NCI-H1417 (cell line): ENCODE data around the gene CCDC13.
"Not testable (repeated sequence)": the region's sequence is repeated elsewhere in the genome, so short reads cannot be mapped to it uniquely, and the experiment has no call there.

Source experiments
- DNase-seq, 3 experiments: peaks; one replicate each; lab custom pipeline; 2025; lab: John Stamatoyannopoulos, UW

The CCDC13 gene, protein sequence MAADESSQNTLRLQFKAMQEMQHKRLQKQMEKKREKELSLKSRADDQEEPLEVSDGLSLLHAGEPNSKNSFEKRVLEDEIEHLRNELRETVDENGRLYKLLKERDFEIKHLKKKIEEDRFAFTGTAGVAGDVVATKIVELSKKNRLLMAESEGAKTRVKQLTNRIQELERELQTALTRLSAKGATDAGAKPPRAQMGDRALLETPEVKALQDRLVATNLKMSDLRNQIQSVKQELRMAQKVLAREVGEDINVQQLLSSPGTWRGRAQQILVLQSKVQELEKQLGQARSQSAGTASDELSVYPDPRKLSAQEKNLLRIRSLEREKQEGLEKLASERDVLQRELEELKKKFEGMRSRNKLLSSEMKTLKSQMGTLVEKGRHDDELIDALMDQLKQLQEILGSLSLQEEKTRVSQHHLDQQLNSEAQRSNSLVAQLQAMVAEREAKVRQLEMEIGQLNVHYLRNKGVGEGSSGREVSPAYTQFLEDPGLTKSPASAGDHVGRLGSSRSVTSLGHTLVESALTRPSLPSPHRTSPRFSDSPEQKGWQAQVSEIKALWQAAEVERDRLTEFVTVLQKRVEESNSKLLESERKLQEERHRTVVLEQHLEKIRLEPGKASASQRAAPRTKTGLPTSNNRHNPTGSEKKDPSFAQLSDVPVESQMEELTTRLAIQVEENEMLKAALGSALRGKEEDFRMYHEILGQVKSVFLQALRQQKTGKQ

DNA sequence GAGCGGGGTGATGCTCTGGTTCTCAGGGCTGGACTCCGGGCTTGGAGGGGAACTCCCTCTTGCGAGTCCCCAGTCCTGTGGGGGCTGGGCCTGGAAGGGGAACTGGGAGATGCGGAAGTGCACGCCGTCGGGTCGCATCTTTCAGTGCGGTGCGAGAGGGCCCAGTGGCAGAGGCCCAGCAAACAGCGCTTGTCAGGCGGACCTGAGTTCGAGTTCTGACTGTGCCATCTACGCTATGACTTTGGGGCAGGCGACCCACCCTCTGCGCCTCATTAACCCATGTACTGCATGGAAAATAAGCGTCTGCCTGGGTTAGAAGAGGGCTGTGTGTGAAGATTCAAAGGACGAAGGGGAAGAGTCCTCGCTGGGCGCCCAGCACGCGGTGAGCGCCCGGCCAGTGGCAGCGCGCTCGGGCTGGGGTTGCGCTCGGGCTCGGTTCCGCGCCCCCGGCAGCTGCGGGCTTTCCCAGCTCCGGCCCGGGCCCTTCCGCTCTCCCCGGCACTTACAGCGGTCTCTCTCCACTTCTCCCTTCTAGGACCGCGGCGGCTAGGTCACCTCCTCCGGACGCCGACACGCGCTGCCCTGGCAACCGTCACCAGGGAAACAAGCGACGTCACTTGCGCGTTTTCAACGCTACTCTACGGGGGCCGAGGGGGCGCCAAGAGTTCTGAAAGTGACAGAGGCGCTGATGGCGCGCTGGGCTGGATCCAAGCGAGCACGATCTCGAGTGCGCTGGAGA, at the start of gene CCDC13:
Gene CCDC13, minus strand, starts transcription at position 584 of the 739 bp plus-strand sequence. CDS start 14,908 bp downstream, outside the sequence.
- peak; percentile 82 to 94 (median 87) for DNase-seq

DNA sequence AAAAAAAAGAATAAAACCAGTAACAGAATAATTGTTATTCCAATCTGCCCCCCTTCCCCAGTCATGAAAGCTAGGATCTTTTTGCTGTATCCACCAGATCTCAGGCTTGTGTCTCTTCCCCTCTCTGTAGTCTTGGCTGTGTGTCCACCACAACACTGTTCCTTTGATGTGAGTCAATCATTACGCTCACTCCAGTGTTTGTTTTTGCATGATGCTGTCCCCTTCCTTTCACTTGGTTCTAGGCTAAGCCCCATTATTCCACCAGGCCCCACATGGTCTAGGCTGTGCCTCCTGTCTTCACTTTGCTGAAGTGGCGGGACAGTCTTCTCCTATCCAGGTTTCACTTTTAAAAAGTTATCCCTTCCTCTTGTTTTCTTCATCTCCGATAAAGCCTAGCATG, 49.8 kb upstream of the CCDC13 start:
- DNase-seq, result peak in 1 of 3 experiments; percentile 56

DNA sequence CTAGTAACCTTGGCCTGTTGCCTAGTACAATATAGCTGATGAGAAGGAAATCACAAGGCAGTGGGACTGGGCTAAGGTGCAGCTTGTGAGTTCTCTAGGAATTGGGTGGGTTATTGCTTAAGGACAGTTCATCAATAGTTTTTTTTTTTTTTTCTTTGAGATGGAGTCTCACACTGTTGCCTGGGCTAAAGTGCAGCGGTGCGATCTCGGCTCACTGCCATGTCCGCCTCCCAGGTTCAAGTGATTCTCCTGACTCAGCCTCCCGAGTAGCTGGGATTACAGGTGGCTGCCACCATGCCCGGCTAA, 47.6 kb upstream of the CCDC13 start:
- DNase-seq, result no peak

DNA sequence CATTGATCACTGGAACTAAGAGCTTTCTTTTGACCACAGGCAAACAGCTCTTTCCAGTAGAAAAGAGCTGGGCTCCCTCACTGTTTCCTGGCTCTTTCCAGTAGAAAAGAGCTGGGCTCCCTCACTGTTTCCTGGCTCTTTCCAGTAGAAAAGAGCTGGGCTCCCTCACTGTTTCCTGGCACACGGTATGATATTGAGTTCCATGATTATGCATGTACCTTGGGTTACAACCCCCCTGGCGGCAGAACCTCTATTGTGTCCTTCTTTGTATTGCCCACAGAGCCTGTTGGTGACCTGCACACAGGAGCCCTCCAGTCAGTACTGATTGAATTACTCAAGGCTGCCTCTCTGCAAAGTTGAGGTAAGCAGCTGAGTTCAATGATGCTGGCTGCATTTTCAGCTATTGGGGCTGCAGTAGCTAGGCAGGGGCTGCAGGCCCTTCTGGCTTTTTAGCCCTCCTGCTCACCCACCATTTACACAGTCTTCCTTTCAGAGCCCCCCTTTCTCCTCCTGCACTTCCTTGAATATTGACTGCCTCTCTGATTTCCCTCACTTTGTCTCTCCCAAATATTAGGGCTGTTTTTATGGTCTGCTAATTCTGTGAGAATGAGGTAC, 46.4 kb upstream of the CCDC13 start:
- DNase-seq, result peak; percentile 42 to 95 (median 85)

DNA sequence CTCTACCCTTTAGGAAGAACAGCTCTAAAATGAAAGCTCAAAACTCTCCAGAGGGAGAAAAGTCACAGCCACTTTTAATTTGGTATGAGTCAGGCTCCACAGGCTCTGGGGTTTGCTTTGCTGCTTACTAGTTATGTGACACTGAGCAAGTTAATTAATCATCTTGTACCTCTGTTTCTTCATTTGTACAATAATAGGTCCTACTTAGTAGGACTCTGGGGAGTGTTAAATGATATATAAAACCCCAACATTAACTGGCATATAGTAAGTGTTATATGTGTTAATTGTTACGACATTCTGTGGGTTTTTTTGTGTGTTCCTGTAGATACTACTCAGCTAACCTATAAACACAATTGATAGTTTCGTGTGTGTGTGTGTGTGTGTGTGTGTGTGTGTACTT, 42.8 kb upstream of the CCDC13 start:
- peak in 1 of 3 experiments; percentile 53 for DNase-seq

DNA sequence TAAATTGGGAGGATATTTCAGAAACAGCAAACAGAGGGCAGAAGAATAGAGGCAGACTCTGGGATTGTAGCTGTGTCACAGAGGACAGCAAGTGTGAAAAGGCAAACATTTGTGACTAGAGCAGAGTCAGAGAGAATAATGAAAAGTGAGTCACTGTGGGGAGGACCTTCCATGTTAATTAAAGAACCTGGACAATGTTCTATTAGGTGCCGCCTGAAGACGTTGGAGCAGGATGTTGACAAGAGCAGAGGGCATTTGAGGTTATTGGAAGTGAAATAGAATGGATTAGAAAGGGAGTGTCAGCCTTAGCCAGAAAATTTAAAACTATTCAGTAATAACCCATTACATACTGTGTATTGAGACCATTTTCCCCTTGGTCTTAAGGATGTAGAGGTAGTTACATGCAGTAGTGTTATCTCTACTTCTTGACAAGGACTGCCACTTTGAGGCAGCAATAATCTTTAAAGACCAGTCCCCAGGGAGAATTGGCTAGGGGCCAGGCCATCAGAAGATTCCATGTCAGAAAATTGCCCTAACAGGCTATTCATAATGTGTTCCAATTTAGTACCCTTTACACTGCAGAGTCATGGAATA, 42.0 kb upstream of the CCDC13 start:
- DNase-seq, result peak; percentile 25 to 75 (median 51)

DNA sequence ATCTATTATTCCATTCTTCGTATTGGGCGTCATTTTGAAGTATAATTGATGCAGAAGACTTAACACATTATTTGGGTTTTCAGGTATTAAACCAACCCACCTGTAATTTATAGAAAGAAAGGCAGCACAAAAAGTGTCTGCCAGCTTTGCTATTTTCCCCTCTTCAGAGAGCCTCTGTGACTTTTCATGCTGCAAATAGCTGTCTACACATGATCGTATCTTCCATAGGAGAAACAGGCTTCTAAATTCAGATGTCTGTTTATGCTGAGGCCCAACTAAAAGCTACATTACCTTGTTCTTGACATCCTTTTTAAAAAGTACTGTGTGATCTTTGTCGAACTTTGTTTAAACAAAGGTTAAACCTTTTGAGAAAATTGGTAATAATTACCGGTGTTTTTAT, 41.2 kb upstream of the CCDC13 start:
- DNase-seq, result peak in 1 of 3 experiments; percentile 12

DNA sequence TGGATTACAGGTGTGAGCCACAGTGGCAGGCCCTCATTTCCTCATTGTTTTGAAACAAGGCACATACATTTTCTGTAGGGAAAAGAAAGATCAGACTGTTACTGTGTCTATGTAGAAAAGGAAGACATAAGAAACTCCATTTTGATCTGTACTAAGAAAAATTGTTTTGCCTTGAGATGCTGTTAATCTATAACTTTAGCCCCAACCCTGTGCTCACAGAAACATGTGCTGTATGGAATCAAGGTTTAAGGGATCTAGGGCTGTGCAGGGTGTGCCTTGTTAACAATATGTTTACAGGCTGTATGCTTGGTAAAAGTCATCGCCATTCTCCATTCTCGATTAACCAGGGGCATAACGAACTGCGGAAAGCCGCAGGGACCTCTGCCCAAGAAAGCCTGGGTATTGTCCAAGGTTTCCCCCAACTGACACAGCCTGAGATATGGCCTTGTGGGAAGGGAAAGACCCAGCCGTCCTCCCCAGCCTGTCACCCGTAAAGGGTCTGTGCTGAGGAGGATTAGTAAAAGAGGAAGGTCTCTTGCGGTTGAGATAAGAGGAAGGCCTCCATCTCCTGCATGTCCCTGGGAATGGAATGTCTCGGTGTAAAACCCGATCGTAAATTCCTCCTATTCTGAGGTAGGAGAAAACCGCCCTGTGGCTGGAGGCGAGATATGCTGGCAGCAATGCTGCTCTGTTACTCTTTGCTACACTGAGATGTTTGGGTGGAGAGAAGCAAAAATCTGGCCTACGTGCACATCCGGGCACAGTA, 38.2 kb upstream of the CCDC13 start:
- not testable (repeated sequence) for DNase-seq

DNA sequence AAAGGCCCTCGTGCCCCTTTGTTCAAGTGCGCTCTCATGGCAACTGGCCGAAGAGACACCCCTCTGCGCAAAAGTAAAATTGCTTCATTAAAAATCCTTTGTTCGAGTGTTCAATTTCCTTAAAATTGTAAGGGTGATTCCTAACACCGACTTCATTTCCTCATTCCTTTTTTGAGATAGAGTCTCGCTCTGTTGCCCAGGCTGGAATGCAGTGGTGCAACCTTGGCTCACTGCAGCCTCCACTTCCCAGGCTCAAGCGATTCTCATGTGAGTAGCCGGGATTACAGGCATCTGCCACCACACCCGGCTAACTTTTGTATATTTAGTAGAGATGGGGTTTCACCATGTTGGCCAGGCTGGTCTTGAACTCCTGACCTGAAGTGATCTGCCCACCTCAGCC, 37.7 kb upstream of the CCDC13 start:
- DNase-seq, result not testable (repeated sequence)

DNA sequence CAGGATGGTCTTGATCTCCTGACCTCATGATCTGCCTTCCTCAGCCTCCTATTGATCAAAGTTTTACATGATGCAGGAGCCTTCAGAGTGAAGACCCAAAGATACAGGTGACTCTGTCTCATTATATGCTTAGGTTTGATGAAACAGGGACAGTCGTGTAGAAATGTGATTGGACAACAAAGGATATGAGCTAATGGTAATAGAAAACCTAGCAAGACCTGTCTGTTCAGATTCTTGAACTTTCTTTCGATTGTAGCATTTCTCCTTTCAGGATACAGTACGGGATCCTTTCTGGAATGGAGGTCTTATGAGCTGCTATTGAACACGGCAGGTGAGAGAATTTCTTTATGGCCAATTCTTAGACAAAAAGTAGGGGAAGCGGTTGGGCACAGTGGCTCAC, 36.1 kb upstream of the CCDC13 start, which contains the start of gene ACKR2:
Gene ACKR2, plus strand, starts transcription at position 244 of the 400 bp plus-strand sequence. CDS start 55,058 bp downstream, outside the sequence.
- no peak for DNase-seq

DNA sequence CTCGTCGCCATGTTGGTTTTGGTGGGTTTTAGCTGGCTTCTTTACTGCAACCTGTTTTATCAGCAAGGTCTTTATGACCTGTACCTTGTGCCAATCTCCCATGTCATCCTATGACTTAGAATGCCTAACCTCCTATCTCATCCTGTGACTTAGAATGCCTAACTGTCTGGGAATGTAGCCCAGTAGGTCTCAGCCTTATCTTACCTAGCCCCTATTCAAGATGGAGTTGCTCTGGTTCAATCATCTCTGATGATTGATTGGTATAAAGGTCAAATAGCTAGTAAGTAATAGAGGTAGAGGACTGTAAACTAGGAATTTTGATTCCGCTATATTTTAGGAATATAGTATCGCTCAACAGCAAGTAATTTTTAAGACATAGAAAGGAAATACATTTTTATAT, 34.9 kb upstream of the CCDC13 start:
- no peak for DNase-seq

DNA sequence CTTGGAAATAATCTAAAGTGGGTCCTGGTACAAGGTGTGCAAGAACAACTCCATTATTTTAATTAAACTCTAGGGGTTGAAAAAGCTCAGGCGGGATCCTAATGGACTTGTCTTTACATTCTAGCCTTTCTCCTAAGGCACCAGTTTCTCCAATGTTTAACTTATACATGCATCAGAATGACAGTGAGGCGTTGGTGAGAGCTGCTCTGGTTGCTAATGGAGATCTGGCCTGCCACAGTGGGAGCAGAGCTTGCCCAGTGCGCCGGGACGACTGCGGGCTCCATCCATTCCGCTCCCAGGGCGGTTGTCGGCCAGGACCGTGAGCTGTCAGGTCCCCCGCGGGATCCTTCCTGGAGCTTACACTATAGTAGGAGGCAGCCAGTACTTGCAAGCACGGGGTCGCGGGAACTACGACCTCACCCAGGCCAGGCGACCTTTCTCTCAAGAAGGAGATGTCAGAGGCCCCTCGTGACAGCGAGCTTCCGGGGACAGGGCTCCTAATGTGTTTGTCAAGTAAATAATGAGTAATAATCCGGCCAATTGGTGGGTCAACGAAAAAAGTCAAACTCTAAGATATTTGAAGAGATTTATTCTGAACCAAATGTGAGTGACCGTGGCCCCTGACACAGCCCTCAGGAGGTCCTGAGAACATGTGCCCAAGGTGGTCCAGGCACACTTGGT, 32.2 kb upstream of the CCDC13 start:
- peak in 2 of 3 experiments; percentile 33 to 49 for DNase-seq

DNA sequence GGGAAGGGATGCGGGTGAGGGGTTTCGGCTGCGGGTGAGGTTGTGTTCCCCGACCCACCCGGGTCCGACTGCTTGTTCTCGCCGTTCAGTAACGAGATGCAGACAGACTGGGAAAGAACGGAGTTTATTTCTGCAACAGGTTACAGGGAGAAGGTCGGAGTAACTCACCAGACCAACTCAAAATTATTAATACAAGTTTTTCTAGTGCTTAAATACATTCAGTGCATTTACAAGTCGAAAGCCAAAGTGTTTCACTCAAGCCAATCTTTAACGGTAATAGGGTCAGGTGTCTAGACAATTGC, 31.7 kb upstream of the CCDC13 start:
- DNase-seq, result no peak

DNA sequence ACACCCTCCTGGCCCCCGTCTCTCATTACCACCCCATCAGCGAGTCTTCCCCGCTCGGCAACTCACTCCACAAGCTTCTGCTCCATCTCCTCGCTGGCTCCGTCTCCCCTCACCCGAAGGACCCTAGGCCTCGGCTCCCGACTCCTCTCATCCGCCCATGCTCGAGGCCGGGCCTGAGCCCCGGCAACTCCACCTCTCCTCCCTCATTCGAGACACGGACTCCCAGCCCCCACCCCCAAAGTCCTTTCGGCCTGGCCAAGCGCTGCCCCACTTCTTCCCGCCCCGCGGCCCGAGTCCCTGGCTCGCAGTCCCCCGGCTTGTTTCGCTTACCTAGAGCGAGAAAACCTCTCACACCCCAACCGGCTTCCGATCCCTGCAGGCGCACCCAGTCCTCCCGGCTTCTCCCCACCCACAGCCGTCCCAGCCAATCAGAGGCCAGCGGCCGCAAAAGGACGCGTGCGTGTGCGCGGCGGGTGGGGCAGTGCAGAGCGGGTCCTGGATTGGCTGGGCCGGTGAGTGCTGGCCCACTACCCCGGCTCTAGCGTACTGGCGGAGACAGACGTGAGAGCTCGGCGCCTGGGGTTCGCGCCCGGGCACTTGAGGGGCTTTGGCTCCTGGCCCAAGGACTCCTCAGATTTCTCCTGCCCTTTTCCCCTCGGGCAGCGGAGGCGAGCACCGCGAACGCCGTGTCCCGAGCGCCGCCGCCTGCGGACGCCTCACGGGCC, 31.2 kb upstream of the CCDC13 start, which contains the start of gene HIGD1A:
Gene HIGD1A, minus strand, starts transcription at position 385 of the 725 bp plus-strand sequence. CDS start 10,237 bp downstream, outside the sequence.
- DNase-seq, result peak; percentile 89 to 94 (median 92)

DNA sequence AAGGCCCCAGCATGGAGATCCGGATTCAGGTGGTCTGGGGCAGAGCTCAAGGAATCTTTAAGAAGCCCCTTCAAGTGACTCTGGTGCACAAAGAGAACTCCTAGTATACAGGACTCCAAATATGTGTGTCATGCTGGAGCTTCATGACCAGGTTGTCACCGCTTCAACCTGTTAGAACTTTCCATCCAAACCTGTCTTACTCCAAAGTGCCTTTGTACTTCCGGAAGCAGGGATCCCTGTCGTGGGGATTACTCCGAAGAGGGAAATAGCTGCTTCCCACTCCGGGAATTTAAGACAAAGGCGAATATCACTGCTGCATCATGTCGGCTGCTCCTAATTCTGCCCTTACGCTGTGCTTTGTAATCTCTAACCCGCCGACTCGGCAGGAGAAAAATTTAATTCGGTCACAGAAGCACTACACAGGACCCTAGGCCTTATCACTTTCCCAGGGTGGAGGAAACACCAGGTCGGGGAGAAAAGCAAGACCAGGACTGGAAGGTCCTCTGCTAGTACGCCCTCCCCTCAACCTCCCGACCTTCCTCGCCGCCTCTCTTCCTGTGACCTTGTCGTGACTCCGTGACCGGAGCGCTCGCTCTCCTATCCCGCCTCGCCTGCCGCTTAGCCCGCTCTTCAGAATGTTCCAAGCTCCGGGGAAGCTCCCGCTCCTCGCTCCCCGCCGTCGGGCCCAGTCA, 30.5 kb upstream of the CCDC13 start:
- DNase-seq, result peak in 2 of 3 experiments; percentile 64 to 74

DNA sequence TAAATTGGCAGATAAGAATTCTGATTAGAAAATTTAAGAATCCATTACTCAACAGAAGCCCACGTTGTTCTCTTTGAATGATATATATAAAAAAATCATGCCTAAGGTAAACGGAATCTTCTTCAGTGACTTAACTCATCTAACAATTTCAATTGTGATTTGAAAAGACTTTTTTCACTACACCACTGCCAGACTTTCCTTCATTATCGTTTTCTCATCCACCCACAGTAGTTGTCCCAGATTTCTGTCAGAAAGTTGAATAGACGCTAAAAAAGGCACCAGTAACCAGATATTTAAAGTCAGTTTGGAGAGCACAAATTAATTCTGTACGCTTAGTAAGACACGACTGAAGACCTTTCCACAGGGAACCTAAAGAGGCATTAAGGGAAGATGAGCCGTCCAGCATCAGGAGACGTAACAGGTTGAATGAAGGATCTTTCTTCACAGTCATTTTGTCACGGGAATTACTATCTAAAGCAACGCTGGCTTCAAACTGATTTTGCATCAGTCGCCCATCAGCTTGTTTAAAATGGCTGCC, 29.9 kb upstream of the CCDC13 start:
- DNase-seq, result no peak

DNA sequence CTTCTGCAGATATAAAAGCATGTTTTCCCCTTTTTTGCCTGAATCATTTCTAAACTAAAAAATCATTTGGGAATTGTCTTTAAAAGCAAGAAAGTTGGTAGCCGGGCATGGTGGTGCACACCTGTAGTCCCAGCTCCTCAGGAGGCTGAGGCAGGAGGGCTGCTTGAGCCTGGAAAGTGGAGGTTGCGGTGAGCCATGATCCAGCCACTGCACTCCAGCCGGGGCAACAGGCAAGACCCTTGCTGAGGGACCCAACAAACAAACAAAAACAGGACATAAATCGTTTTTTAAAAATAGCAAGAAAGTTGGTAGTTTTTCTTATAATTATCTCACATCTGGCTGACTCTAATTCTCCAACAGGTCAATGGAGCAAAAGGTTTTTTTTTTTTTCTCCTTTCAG, 28.7 kb upstream of the CCDC13 start:
- DNase-seq, result no peak

DNA sequence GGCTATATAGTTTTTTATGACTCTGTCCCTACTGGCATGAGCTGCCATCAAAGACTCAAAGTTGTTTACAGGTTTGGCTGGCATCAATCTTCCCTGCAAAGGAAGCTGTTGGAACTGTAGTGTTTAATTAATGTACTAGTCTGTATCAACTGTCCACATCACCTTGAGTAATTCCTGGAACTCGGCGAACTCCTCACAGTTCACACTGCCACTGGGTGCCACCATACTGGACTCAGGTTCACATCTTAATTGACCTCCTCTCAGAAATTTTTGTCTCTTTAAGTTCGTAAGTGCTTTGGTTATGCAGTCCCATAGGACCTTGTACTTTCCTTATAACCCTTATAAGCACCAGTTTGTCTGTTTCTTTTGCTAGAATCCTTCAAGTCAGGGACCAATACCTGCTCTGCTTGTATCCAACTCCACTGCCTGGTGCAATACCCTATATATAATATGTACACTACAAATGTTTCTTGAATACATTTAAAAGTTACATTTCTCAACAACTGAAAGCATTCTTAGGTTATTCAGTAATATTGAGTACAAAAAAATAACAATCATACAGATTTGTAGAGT, 28.1 kb upstream of the CCDC13 start:
- no peak for DNase-seq
